ENCODE results near the gene GATA1.

The GATA1 gene

DNA sequence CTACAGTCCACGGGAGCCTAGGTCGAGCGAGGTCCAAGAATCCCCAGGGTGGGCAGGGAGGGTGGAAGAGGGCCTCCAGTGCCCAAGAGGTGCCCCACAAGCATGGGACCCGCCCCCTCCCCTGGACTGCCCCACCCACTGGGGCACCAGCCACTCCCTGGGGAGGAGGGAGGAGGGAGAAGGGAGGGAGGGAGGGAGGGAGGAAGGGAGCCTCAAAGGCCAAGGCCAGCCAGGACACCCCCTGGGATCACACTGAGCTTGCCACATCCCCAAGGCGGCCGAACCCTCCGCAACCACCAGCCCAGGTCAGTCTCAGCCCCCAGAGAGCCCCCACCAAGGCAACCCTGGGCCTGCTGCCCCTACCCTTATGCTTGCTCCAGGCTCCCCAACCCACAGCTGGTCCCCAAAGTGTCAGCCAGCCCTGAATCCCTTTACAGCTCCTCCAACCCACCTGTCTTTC lies at the start of gene GATA1:
Gene GATA1 (plus strand): TSS at position 250 of the 460 bp plus-strand sequence. CDS start 4,520 bp downstream, outside the sequence.
- no peak for ATAC-seq
- TF ChIP-seq OSR1 (CRISPR knock-in tag; IDR thresholded peaks at IDR 0.05) (no peak), BACH2 (CRISPR knock-in tag; IDR thresholded peaks at IDR 0.05; ENCODE audit: borderline replicate concordance) (no peak), PPARA (CRISPR knock-in tag; IDR thresholded peaks at IDR 0.05; ENCODE audit: borderline replicate concordance) (no peak), ESRRG (CRISPR knock-in tag; IDR thresholded peaks at IDR 0.05) (no peak), TCF4 (CRISPR knock-in tag; IDR thresholded peaks at IDR 0.05; ENCODE audit: borderline replicate concordance) (no peak), ISL1 (CRISPR knock-in tag; IDR thresholded peaks at IDR 0.05) (no peak), PATZ1 (CRISPR knock-in tag; IDR thresholded peaks at IDR 0.05; ENCODE audit: borderline replicate concordance) (no peak), ARNTL (CRISPR knock-in tag; IDR thresholded peaks at IDR 0.05; ENCODE audit: borderline replicate concordance, low read depth) (no peak), ZFP3 (CRISPR knock-in tag; IDR thresholded peaks at IDR 0.05) (no peak), ZNF70 (CRISPR knock-in tag; IDR thresholded peaks at IDR 0.05) (no peak), RARB (CRISPR knock-in tag; IDR thresholded peaks at IDR 0.05) (no peak), CSDC2 (CRISPR knock-in tag; IDR thresholded peaks at IDR 0.05) (no peak), POU6F1 (CRISPR knock-in tag; IDR thresholded peaks at IDR 0.05; ENCODE audit: borderline replicate concordance, low read depth) (no peak), TOX (CRISPR knock-in tag; IDR thresholded peaks at IDR 0.05; ENCODE audit: borderline replicate concordance) (no peak)
- TF ChIP-seq, protein P1, sequence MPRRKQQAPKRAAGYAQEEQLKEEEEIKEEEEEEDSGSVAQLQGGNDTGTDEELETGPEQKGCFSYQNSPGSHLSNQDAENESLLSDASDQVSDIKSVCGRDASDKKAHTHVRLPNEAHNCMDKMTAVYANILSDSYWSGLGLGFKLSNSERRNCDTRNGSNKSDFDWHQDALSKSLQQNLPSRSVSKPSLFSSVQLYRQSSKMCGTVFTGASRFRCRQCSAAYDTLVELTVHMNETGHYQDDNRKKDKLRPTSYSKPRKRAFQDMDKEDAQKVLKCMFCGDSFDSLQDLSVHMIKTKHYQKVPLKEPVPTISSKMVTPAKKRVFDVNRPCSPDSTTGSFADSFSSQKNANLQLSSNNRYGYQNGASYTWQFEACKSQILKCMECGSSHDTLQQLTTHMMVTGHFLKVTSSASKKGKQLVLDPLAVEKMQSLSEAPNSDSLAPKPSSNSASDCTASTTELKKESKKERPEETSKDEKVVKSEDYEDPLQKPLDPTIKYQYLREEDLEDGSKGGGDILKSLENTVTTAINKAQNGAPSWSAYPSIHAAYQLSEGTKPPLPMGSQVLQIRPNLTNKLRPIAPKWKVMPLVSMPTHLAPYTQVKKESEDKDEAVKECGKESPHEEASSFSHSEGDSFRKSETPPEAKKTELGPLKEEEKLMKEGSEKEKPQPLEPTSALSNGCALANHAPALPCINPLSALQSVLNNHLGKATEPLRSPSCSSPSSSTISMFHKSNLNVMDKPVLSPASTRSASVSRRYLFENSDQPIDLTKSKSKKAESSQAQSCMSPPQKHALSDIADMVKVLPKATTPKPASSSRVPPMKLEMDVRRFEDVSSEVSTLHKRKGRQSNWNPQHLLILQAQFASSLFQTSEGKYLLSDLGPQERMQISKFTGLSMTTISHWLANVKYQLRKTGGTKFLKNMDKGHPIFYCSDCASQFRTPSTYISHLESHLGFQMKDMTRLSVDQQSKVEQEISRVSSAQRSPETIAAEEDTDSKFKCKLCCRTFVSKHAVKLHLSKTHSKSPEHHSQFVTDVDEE (CRISPR knock-in tag; IDR thresholded peaks at IDR 0.05), result no peak
- TF ChIP-seq, protein P2, sequence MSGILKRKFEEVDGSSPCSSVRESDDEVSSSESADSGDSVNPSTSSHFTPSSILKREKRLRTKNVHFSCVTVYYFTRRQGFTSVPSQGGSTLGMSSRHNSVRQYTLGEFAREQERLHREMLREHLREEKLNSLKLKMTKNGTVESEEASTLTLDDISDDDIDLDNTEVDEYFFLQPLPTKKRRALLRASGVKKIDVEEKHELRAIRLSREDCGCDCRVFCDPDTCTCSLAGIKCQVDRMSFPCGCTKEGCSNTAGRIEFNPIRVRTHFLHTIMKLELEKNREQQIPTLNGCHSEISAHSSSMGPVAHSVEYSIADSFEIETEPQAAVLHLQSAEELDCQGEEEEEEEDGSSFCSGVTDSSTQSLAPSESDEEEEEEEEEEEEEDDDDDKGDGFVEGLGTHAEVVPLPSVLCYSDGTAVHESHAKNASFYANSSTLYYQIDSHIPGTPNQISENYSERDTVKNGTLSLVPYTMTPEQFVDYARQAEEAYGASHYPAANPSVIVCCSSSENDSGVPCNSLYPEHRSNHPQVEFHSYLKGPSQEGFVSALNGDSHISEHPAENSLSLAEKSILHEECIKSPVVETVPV (CRISPR knock-in tag; IDR thresholded peaks at IDR 0.05), result no peak
- TF ChIP-seq, protein P3, sequence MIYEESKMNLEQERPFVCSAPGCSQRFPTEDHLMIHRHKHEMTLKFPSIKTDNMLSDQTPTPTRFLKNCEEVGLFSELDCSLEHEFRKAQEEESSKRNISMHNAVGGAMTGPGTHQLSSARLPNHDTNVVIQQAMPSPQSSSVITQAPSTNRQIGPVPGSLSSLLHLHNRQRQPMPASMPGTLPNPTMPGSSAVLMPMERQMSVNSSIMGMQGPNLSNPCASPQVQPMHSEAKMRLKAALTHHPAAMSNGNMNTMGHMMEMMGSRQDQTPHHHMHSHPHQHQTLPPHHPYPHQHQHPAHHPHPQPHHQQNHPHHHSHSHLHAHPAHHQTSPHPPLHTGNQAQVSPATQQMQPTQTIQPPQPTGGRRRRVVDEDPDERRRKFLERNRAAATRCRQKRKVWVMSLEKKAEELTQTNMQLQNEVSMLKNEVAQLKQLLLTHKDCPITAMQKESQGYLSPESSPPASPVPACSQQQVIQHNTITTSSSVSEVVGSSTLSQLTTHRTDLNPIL (CRISPR knock-in tag; IDR thresholded peaks at IDR 0.05; ENCODE audit: low read depth), result no peak

DNA sequence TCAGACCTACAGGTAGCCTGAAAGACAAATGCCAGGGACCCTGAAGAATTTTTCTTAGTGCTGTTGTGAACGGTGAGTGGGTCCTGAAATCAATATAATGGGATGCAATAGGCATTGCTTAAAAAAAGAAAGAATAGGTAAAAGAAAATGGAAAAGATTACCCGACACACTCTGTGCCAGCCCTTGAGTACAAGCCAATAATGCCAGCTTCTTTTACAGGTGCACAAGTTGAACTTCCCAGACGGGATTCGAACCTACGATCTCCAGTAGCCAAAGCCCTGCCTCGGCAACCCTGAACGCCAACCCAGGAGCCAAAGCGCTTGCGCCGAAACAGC lies 49.5 kb upstream of the GATA1 start:
- ATAC-seq, result no peak

More for the DNA sequence above, 49.5 kb upstream of the GATA1 start:
- TF ChIP-seq TOX (CRISPR knock-in tag; IDR thresholded peaks at IDR 0.05; ENCODE audit: borderline replicate concordance) (no peak), ZC3H10 (CRISPR knock-in tag; IDR thresholded peaks at IDR 0.05) (no peak), CSDC2 (CRISPR knock-in tag; IDR thresholded peaks at IDR 0.05) (no peak), ZNF70 (CRISPR knock-in tag; IDR thresholded peaks at IDR 0.05) (no peak), BACH2 (CRISPR knock-in tag; IDR thresholded peaks at IDR 0.05; ENCODE audit: borderline replicate concordance) (no peak), GLIS3 (CRISPR knock-in tag; IDR thresholded peaks at IDR 0.05) (no peak), PATZ1 (CRISPR knock-in tag; IDR thresholded peaks at IDR 0.05; ENCODE audit: borderline replicate concordance) (no peak), ZFP3 (CRISPR knock-in tag; IDR thresholded peaks at IDR 0.05) (no peak), ISL1 (CRISPR knock-in tag; IDR thresholded peaks at IDR 0.05) (no peak), OSR1 (CRISPR knock-in tag; IDR thresholded peaks at IDR 0.05) (no peak), ARNTL (CRISPR knock-in tag; IDR thresholded peaks at IDR 0.05; ENCODE audit: borderline replicate concordance, low read depth) (no peak), RARB (CRISPR knock-in tag; IDR thresholded peaks at IDR 0.05) (no peak), ZNF565 (CRISPR knock-in tag; conservative IDR thresholded peaks at IDR 0.05; ENCODE audit: low read depth) (no peak), PPARA (CRISPR knock-in tag; IDR thresholded peaks at IDR 0.05; ENCODE audit: borderline replicate concordance) (no peak)
- TF ChIP-seq, protein P2 (CRISPR knock-in tag; IDR thresholded peaks at IDR 0.05), result no peak
- TF ChIP-seq, protein P3 (CRISPR knock-in tag; IDR thresholded peaks at IDR 0.05; ENCODE audit: low read depth), result no peak
- TF ChIP-seq, protein P1 (CRISPR knock-in tag; IDR thresholded peaks at IDR 0.05), result no peak

All from SK-N-SH treated with all-trans-retinoic acid at 6 μM for 48 hours (cell line).